Uterus (tissue), 4 donors: Measurements from ENCODE around the gene TRIP13. TPM values are rescaled to one million over a fixed set of nuclear protein-coding genes. Genes with fewer than 3 reads are reported as not detected.

ENCODE experiments used
- DNase-seq, 2 donors: peaks; one replicate each; pipeline ENCODE4 v3.0.0-alpha.2; 2019 to 2020
- H3K27ac ChIP-seq, 2 donors: fragments of 200-600 bp; sonication (generic); 1 replicate in 1 of 2; 2 replicates in 1 of 2; pipeline ENCODE4 v1.5.1; 2016 to 2018
- H3K27me3 ChIP-seq, 2 donors: fragments of 200-600 bp; sonication (generic); one replicate each; pipeline ENCODE4 v1.5.1; 2018 to 2019; ENCODE audit warnings: control low read depth in 1 of 2
- H3K36me3 ChIP-seq, 2 donors: fragments of 200-600 bp; sonication (generic); one replicate each; pipeline ENCODE4 v1.5.1; 2019; ENCODE audit warnings: control low read depth in 1 of 2
- H3K4me1 ChIP-seq, 2 donors: fragments of 200-600 bp; sonication (generic); one replicate each; pipeline ENCODE4 v1.5.1; 2018 to 2019; ENCODE audit warnings: control low read depth in 1 of 2
- H3K4me3 ChIP-seq, 2 donors: fragments of 200-600 bp; sonication (generic); 1 replicate in 1 of 2; 2 replicates in 1 of 2; pipeline ENCODE4 v1.5.1; 2018 to 2019; ENCODE audit warnings: mild to moderate bottlenecking in 1 of 2
- H3K9me3 ChIP-seq, 2 donors: fragments of 200-600 bp; sonication (generic); one replicate each; pipeline ENCODE4 v1.5.1; 2019; ENCODE audit warnings: control low read depth in 1 of 2
- CTCF ChIP-seq, 4 experiments: fragments of 200-600 bp in 2 of 4; fragments of 450-650 bp in 2 of 4; sonication (generic) in 2 of 4; IDR thresholded peaks; one replicate each; pipeline ENCODE4 v1.5.1; 2016 to 2019; ENCODE audit warnings: antibody characterized with exemption in 4 of 4, mild to moderate bottlenecking in 2 of 4, moderate library complexity in 1 of 4
- POLR2A ChIP-seq, 2 donors: fragments of 450-650 bp; IDR thresholded peaks; one replicate each; pipeline ENCODE4 v1.6.1; 2016; ENCODE audit warnings: antibody characterized with exemption in 2 of 2, mild to moderate bottlenecking in 1 of 2, moderate library complexity in 1 of 2
- intact Hi-C: fragments of 100-400 bp; cut with DNase I; formaldehyde crosslinking; loops from one replicate; pipeline ENCODE4 v1.15.1; 2023; ENCODE audit warnings: low total_unique reads
- total RNA-seq, 4 donors: library from RNA; depleted of rRNA in 3 of 4; stranded (reverse); fragments of >200 nt in 3 of 4; gene quantifications; one replicate each; pipeline versions ENCODE4 v1.1.0 to v1.2.4, GENCODE V29; 2014 to 2023
- donor health status: DM: yes; HTN: yes; CAD: no.

Gene TRIP13
- total RNA-seq, 4 donors from 2014 or later, result 1.2 to 10.5 (median 1.3) TPM; not detected in 1

- Histone ChIP-seq H3K9me3 (no peaks in the 10 kb centered on the region), H3K27me3 (peaks cover 0 to 8% of the 10 kb centered on the region in 2 donors), H3K27ac (no peak overlapping the region), H3K4me3 (no peak overlapping the region), H3K4me1 (peaks cover 0 to 5% of the 10 kb centered on the region in 2 donors), H3K36me3 (no peaks in the 10 kb centered on the region)
- DNase-seq, result no peak
- intact Hi-C loops, result no loop called here
- no peak for TF ChIP-seq POLR2A (IDR thresholded peaks at IDR 0.05)
- no peak for TF ChIP-seq CTCF (IDR thresholded peaks at IDR 0.05)
These were observed 29.1 kb downstream of the TRIP13 start for GRCh38 chr5:921456-922435.

- Histone ChIP-seq H3K27me3 (peaks cover 0 to 8% of the 10 kb centered on the region in 2 donors), H3K27ac (no peak overlapping the region), H3K36me3 (no peaks in the 10 kb centered on the region), H3K9me3 (no peaks in the 10 kb centered on the region), H3K4me1 (peaks cover 0 to 8% of the 10 kb centered on the region in 2 donors), H3K4me3 (no peak overlapping the region)
- peak; percentile 9 for DNase-seq
- intact Hi-C loops, result no loop called here
- no peak for TF ChIP-seq CTCF (IDR thresholded peaks at IDR 0.05)
- no peak for TF ChIP-seq POLR2A (IDR thresholded peaks at IDR 0.05)
These were observed 30.0 kb downstream of the TRIP13 start for GRCh38 chr5:922436-923280.

- TF ChIP-seq POLR2A (IDR thresholded peaks at IDR 0.05), result no peak
- peak; percentile 66 to 76 (median 72) for TF ChIP-seq CTCF (IDR thresholded peaks at IDR 0.05)
- intact Hi-C loops, result no loop called here
- H3K9me3 ChIP-seq, result no peaks in the 10 kb centered on the region
These were observed 30.7 kb downstream of the TRIP13 start for GRCh38 chr5:923281-923873.

GRCh38 chr5:926417-927171 lies 33.9 kb downstream of the TRIP13 start:
- TF ChIP-seq CTCF (IDR thresholded peaks at IDR 0.05) (peak in 1 of 4 experiments; percentile 11), POLR2A (IDR thresholded peaks at IDR 0.05) (no peak)
- Histone ChIP-seq H3K4me3 (peak overlapping the region in 1 of 2 donors; percentile 15), H3K4me1 (peaks cover 0 to 8% of the 10 kb centered on the region in 2 donors), H3K9me3 (no peaks in the 10 kb centered on the region), H3K36me3 (no peaks in the 10 kb centered on the region), H3K27me3 (peaks cover 0 to 8% of the 10 kb centered on the region in 2 donors), H3K27ac (no peak overlapping the region)
- DNase-seq, result peak in 1 of 2 donors; percentile 23
- intact Hi-C loops, result no loop called here

More at GRCh38 chr5:923281-923873, 30.7 kb downstream of the TRIP13 start:
- H3K27me3 ChIP-seq, result peaks cover 0 to 8% of the 10 kb centered on the region in 2 donors
- H3K4me1 ChIP-seq, result peaks cover 0 to 8% of the 10 kb centered on the region in 2 donors
- H3K36me3 ChIP-seq, result no peaks in the 10 kb centered on the region
- no peak overlapping the region for H3K27ac ChIP-seq
- H3K4me3 ChIP-seq, result no peak overlapping the region
- DNase-seq, result peak; percentile 54 to 67
